ENCODE results near the gene MS4A14. TPM values are rescaled to one million over a fixed set of nuclear protein-coding genes. Genes with fewer than 3 reads are reported as not detected.

The MS4A14 gene
- total and polyA plus RNA-seq, 9 of the 15 experiments (the other 6 are each of a cell fraction or from before 2014, with no cell fraction given), result not detected

DNA sequence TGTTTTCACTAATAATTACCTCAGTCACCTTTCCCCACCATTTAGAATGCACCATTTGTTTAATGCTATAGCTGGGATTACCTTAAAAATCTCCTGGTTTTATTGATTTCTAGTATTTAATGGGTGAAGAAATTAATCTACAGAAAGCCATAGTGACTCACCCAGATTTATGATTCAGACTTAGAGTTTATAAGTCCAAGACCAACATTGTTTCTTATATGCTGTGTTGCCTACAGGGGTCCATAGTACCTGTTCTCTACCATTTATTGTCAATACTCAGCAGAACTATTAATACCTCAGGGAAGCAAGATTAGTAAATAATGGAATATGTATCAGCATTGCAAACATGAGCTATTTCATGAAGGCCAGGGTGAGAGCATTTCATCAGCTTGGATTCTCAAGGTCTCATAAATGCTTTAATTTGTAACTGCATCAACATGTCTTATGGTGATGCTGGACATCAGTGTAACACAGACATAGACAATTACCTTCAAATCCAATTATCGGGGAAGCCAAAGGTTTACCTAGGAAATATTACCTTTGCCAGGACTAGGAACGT is 25.9 kb upstream of the MS4A14 start:
- Histone ChIP-seq H3K9me1 (ENCODE audit: control insufficient read depth, insufficient read depth, low read length) (no peaks in the 10 kb centered on the region), H3K27ac (ENCODE audit: extremely low read depth, low read depth, low read length) (no peak overlapping the region), H3K27me3 (ENCODE audit: control insufficient read depth in 2 of 2, insufficient read depth in 2 of 2, low read length in 2 of 2) (peaks cover 0 to 11% of the 10 kb centered on the region in 2 experiments; a peak in 2 of 5 replicates), H4K20me1 (replicated peaks; ENCODE audit: control insufficient read depth, insufficient read depth, low read length) (no peaks in the 10 kb centered on the region), H3K4me2 (ENCODE audit: insufficient read depth, low read length) (no peak overlapping the region), H3K9ac (ENCODE audit: insufficient read depth in 1 of 2, low read depth in 2 of 2, low read length in 2 of 2) (no peak overlapping the region), H3K79me2 (ENCODE audit: control insufficient read depth, insufficient read depth, low read length) (no peaks in the 10 kb centered on the region), H3K36me3 (ENCODE audit: control insufficient read depth, insufficient read depth, low read length) (no peaks in the 10 kb centered on the region), H3K4me1 (replicated peaks in 1 of 2; ENCODE audit: control insufficient read depth in 2 of 2, insufficient read depth in 2 of 2, low read length in 2 of 2) (no peaks in the 10 kb centered on the region), H3K9me3 (replicated peaks; ENCODE audit: control insufficient read depth, insufficient read depth, low read depth, low read length) (no peaks in the 10 kb centered on the region), H2AFZ (ENCODE audit: low read depth, low read length) (no peak overlapping the region), H3K4me3 (no peak overlapping the region)
- ChIA-PET POLR2A (no interaction called here), CTCF (ENCODE audit: low intra/inter-chr PET ratio) (no interaction called here)
- TF ChIP-seq CHCHD3 (CRISPR knock-in tag; IDR thresholded peaks at IDR 0.05), result no peak
- TF ChIP-seq PML (IDR thresholded peaks at IDR 0.05; ENCODE audit: low read length), result no peak
- no peak for TF ChIP-seq ZNF174 (CRISPR knock-in tag; IDR thresholded peaks at IDR 0.05)
- no peak for TF ChIP-seq SLC30A9 (CRISPR knock-in tag; IDR thresholded peaks at IDR 0.05)
- TF ChIP-seq LARP7 (IDR thresholded peaks at IDR 0.05), result no peak
- no peak for TF ChIP-seq GATAD2A (IDR thresholded peaks at IDR 0.05)
- TF ChIP-seq ZNF507 (tag; conservative IDR thresholded peaks at IDR 0.05), result no peak
- no peak for TF ChIP-seq RB1 (IDR thresholded peaks at IDR 0.05; ENCODE audit: low read depth)
- no peak for TF ChIP-seq HCFC1 (IDR thresholded peaks at IDR 0.05; ENCODE audit: low read depth, low read length)
- TF ChIP-seq BDP1 (IDR thresholded peaks at IDR 0.05; ENCODE audit: insufficient read depth, insufficient read length), result no peak
- TF ChIP-seq THRAP3 (IDR thresholded peaks at IDR 0.05; ENCODE audit: borderline replicate concordance), result no peak
- no peak for TF ChIP-seq ZNF699 (CRISPR knock-in tag; IDR thresholded peaks at IDR 0.05; ENCODE audit: insufficient replicate concordance)
- no peak for TF ChIP-seq NR2C2 (CRISPR knock-in tag; IDR thresholded peaks at IDR 0.05)
- TF ChIP-seq NR2C2 (tag; IDR thresholded peaks at IDR 0.05), result no peak
- no peak for TF ChIP-seq CBFB (CRISPR knock-in tag; IDR thresholded peaks at IDR 0.05)
- TF ChIP-seq ASH1L (IDR thresholded peaks at IDR 0.05; ENCODE audit: borderline replicate concordance, low read depth, partially characterized antibody), result no peak
- no peak for TF ChIP-seq ADNP (tag; IDR thresholded peaks at IDR 0.05)
- TF ChIP-seq KAT8 (IDR thresholded peaks at IDR 0.05; ENCODE audit: low read depth), result no peak
- no peak for TF ChIP-seq CBX3 (IDR thresholded peaks at IDR 0.05; ENCODE audit: borderline replicate concordance in 1 of 2, low read length in 2 of 2)
- no peak for TF ChIP-seq NFRKB (IDR thresholded peaks at IDR 0.05; ENCODE audit: low read depth)
- DNase-seq (ENCODE audit: extremely low read depth in 1 of 4, low spot score in 3 of 4) (no peak), ATAC-seq (no peak), FAIRE-seq (no peak)
- BruUV-seq (replicated peaks), result no TSS peak
- in situ Hi-C loops (cut with MboI) (no loop called here), intact Hi-C loops (cut with micrococcal nuclease) (no loop called here)
- 0% methylated on average over 2 of the region's 2 CpGs for WGBS (ENCODE audit: insufficient coverage, low coverage, missing lambda C conversion rate)

All from K562 (cell line).